Motor neuron (in vitro differentiated cells): ENCODE results near the gene AHR. TPM values are rescaled to one million over a fixed set of nuclear protein-coding genes. Genes with fewer than 3 reads are reported as not detected.

Experiments
- ATAC-seq, 8 experiments: fragments of 200-7000 bp; cut with Tn5 transposase; replicated peaks in 6 of 8; 2 replicates each; pipeline ENCODE4 v1.8.0; 2021; ENCODE audit warnings: mild to moderate bottlenecking in 8 of 8, moderate library complexity in 8 of 8
- H3K27ac ChIP-seq, 2 donors: fragments of 250-450 bp; sonication (Bioruptor Pico); 2 replicates each; pipeline ENCODE4 v1.9.0; 2021; ENCODE audit warnings: antibody characterized with exemption in 2 of 2, mild to moderate bottlenecking in 2 of 2, moderate library complexity in 1 of 2
- H3K4me1 ChIP-seq, 2 donors: fragments of 250-450 bp; sonication (Bioruptor Pico); replicated peaks in 1 of 2; 2 replicates each; pipeline ENCODE4 v1.6.1; 2021; ENCODE audit warnings: antibody characterized with exemption in 2 of 2, mild to moderate bottlenecking in 2 of 2, moderate library complexity in 1 of 2
- H3K4me3 ChIP-seq, 5 donors: fragments of 250-450 bp; sonication (Bioruptor Pico); 2 replicates each; pipeline ENCODE4 v1.9.0; 2021; ENCODE audit warnings: antibody characterized with exemption in 5 of 5, mild to moderate bottlenecking in 5 of 5, moderate library complexity in 4 of 5
- WGBS, 10 experiments: fragments of 450-650 bp; shearing (Covaris generic); methylation state at CpG; one replicate each; pipeline ENCODE4 v1.0.0; 2022; 5-methylcytosine and 5-hydroxymethylcytosine counted together
- in situ Hi-C, 9 experiments: fragments of 400-800 bp; cut with MboI; loops; one replicate each; pipeline ENCODE4 v1.15.0; 2021; ENCODE audit warnings: low sequenced_read_pairs in 9 of 9, low pct_unique_long_range_greater_than_20kb in 2 of 9; ENCODE audit not compliant: unreplicated experiment in 9 of 9
- total RNA-seq, 8 experiments: library from RNA; unstranded; fragments of 300-600 nt; gene quantifications; 2 replicates each; pipeline versions ENCODE4 v1.2.3 to v1.2.4, GENCODE V29; 2022

AHR gene
- total RNA-seq, 8 experiments from 2014 or later: 3.5 to 79.8 (median 17.5) TPM

DNA sequence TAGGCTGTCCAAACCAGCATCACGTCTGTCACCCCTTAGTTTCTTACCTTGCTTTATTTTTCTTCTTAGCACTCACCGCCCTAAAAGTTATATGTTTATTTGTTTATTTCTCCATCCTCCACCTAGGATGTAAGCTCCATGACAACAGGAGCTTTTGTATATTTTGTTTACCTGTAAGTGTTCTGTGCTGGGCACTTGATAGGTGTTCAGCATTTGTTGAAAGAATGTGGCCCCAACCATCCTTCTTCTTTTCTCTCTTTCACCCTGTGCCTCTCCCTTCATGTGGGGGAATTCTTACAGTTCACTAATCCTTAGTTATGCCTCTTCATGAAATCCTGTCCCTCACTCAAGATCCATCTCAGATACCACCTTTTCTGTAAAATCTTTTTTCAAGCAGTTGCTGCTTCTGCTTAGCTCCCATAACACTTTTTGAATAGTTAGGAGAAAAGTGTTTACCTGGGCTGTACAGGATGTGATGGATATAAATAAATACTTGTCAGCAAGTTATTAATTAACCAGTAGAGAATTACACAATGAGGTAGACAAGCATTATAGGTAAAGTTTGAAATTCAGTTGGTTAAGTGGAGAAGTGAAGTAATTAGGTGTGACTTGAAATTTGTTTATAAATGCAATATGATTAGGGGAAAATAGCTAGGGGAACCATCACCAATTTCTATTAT, 9.7 kb downstream of the AHR start:
- Histone ChIP-seq H3K4me1 (peaks cover 0 to 4% of the 10 kb centered on the region in 2 donors), H3K27ac (no peak overlapping the region), H3K4me3 (no peak overlapping the region)
- in situ Hi-C loops: loop anchor here in 4 of 9 experiments (10.0 to 25.0 kb wide), 5 partner anchors 321 to 347 kb away; no protein-coding TSS in a partner anchor
- WGBS, 10 experiments: 17 to 100% (median 91%) methylated on average over 1 to 2 of the region's 2 CpGs; no CpG with 5 or more reads in 2 of the 10 experiments
- ATAC-seq: no peak

DNA sequence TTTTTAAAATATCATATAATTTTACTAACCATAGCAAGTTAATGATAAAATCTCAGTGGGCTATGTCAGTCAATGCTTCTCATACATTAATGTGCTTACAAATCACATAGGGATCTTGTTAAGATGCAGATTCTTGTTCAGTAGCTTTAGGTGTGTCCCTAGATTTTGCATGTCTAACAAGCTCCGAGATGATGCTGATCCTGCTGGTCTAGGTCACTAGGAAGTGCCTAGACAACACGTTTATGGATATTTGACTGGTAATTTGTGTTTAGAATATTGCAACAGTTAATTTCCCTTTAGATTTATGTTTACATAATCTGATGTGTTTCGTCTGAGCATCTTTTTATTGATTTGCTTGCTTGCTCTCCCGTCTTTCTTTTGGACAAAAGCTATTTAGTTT, 12.7 kb downstream of the AHR start:
- in situ Hi-C loops: loop anchor here in 3 of 9 experiments (25.0 kb wide), 2 partner anchors 324 to 326 kb away; no protein-coding TSS in a partner anchor
- H3K4me1 ChIP-seq: peaks cover 0 to 4% of the 10 kb centered on the region in 2 donors
- ATAC-seq: peak in 3 of 8 experiments; percentile 15 to 62 (median 43)
- 8 to 92% (median 47%) methylated on average over 1 to 4 of the region's 4 CpGs; no CpG with 5 or more reads in 1 of the 10 experiments for WGBS, 10 experiments
- no peak overlapping the region for H3K4me3 ChIP-seq
- no peak overlapping the region for H3K27ac ChIP-seq

GRCh38 chr7:17311952-17312351, 13.5 kb downstream of the AHR start:
- ATAC-seq: peak in 1 of 8 experiments; percentile 34
- Histone ChIP-seq H3K4me1 (peaks cover 0 to 4% of the 10 kb centered on the region in 2 donors), H3K4me3 (no peak overlapping the region), H3K27ac (no peak overlapping the region)
- in situ Hi-C loops: loop anchor here in 3 of 9 experiments (25.0 kb wide), 2 partner anchors 325 kb away; no protein-coding TSS in a partner anchor
- 0 to 55% (median 38%) methylated on average over 1 to 3 of the region's 3 CpGs; no CpG with 5 or more reads in 6 of the 10 experiments for WGBS, 10 experiments

DNA sequence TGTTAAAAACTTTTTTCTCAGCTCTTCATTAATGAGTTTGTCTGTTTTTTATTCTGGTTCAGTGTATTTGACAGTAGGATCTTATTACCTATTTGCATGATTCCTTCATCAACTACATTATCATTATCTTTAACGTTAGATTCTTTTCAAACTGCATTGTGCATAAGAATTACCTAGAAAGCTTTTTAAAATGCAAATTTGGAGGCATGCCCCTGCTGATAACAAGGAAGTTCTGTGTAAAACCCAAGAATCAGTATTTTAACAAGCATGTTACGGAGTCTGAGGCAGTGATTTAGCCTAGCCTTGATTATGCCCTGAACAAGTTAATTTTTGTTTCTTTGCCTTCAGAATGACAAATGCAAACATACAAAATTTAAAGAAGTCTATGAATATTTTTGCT, 14.2 kb downstream of the AHR start:
- Histone ChIP-seq H3K27ac (no peak overlapping the region), H3K4me3 (no peak overlapping the region), H3K4me1 (peaks cover 0 to 4% of the 10 kb centered on the region in 2 donors)
- ATAC-seq: no peak
- WGBS, 10 experiments: 41 to 67% (median 50%) methylated on average over 1 to 2 of the region's 2 CpGs; no CpG with 5 or more reads in 1 of the 10 experiments
- in situ Hi-C loops: loop anchor here in 3 of 9 experiments (25.0 kb wide), 2 partner anchors 325 kb away; no protein-coding TSS in a partner anchor

DNA sequence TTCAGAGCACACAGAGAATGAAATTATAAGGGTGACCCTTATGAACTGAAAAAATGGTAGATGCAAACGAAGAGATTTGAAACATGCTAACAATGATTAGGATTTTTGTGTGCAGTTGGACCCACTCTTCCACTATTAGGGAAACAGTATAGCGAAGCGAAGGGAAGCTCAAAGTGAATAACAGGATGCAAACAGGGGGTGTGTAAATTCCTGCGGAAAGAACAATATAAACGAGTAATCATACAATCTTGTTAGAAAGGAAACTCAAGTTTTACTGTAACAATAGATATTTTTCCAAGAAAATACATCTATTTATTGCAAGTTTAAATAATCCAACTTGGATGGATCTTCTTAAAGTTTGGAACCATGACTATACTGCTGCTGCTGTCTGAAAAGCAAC, 14.7 kb downstream of the AHR start:
- Histone ChIP-seq H3K4me1 (peaks cover 0 to 4% of the 10 kb centered on the region in 2 donors), H3K27ac (no peak overlapping the region), H3K4me3 (no peak overlapping the region)
- ATAC-seq: no peak
- in situ Hi-C loops: loop anchor here in 3 of 9 experiments (25.0 kb wide), 2 partner anchors 324 to 326 kb away; no protein-coding TSS in a partner anchor
- WGBS, 10 experiments: 42 to 92% (median 64%) methylated on average over 2 to 5 of the region's 5 CpGs

DNA sequence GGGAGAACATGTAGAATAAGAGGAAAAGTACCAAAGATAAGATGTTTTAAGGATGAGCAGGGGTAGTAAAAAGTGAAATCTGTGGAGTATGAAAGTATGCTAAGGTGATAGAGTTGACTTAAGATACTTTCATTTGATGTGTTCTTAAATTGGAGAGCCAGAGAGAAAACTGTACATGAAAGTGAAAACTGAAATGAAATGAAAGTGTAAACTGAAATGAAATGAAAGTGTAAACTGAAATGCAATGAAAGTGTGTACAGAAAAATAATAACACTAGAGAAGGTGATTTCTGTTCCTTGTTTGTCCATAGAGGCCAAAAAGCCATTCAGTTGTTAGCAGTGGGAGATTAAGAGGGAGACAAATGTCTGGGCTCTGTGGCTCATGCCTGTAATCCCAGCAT, 17.5 kb downstream of the AHR start:
- in situ Hi-C loops: loop anchor here in 3 of 9 experiments (25.0 kb wide), 2 partner anchors 321 to 329 kb away; no protein-coding TSS in a partner anchor
- H3K27ac ChIP-seq: no peak overlapping the region
- H3K4me3 ChIP-seq: no peak overlapping the region
- no peak for ATAC-seq
- peaks cover 0 to 4% of the 10 kb centered on the region in 2 donors for H3K4me1 ChIP-seq

- WGBS, 10 experiments: 63 to 100% (median 94%) methylated on average over 1 to 3 of the region's 3 CpGs
- peak in 1 of 8 experiments; percentile 23 for ATAC-seq
- in situ Hi-C loops: loop anchor here in 3 of 9 experiments (25.0 kb wide), 2 partner anchors 319 to 331 kb away; no protein-coding TSS in a partner anchor
- no peaks in the 10 kb centered on the region for H3K4me1 ChIP-seq
- no peak overlapping the region for H3K27ac ChIP-seq
- no peak overlapping the region for H3K4me3 ChIP-seq
Observed at GRCh38 chr7:17318146-17318545, 19.7 kb downstream of the AHR start.

- H3K4me1 ChIP-seq: no peaks in the 10 kb centered on the region
- no peak overlapping the region for H3K4me3 ChIP-seq
- in situ Hi-C loops: loop anchor here in 3 of 9 experiments (25.0 kb wide), 2 partner anchors 318 to 332 kb away; no protein-coding TSS in a partner anchor
- ATAC-seq: no peak
- WGBS, 10 experiments: 89 to 100% (median 100%) methylated on average over 1 to 4 of the region's 4 CpGs
- H3K27ac ChIP-seq: no peak overlapping the region
Observed at GRCh38 chr7:17319164-17320101, 21.0 kb downstream of the AHR start.

GRCh38 chr7:17320102-17320497, 21.6 kb downstream of the AHR start:
- Histone ChIP-seq H3K4me1 (no peaks in the 10 kb centered on the region), H3K27ac (no peak overlapping the region), H3K4me3 (no peak overlapping the region)
- ATAC-seq: peak in 1 of 8 experiments; percentile 49
- in situ Hi-C loops: loop anchor here in 3 of 9 experiments (25.0 kb wide), 2 partner anchors 317 to 333 kb away; no protein-coding TSS in a partner anchor

DNA sequence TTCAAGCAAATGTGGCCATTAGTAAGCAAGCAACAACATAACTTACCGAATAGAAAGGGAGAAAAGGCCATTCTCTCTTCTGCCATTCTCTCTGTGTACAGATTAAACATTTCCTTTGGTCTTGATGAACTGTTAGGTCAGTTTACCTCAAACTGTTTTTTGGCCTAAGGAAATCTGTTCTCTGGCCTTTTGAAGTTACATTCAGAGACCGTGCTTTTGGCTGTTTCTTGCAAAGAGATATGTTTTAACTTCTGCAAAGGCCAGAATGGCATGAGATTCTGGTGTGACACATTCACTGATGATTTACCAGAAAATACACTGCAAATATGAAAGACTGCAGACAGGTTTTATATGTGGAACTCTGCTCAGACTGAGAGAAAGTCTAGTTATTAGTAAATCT, 22.2 kb downstream of the AHR start:
- peak in 1 of 8 experiments; percentile 45 for ATAC-seq
- 45 to 100% (median 83%) methylated on average over 1 to 2 of the region's 2 CpGs; no CpG with 5 or more reads in 1 of the 10 experiments for WGBS, 10 experiments
- in situ Hi-C loops: loop anchor here in 3 of 9 experiments (25.0 kb wide), 2 partner anchors 317 to 333 kb away; no protein-coding TSS in a partner anchor
- Histone ChIP-seq H3K27ac (no peak overlapping the region), H3K4me1 (no peaks in the 10 kb centered on the region), H3K4me3 (no peak overlapping the region)

- 53 to 100% (median 87%) methylated on average over 1 to 2 of the region's 2 CpGs; no CpG with 5 or more reads in 2 of the 10 experiments for WGBS, 10 experiments
- Histone ChIP-seq H3K4me1 (no peaks in the 10 kb centered on the region), H3K4me3 (no peak overlapping the region), H3K27ac (no peak overlapping the region)
- peak in 1 of 8 experiments; percentile 17 for ATAC-seq
- in situ Hi-C loops: no loop called here
Observed at GRCh38 chr7:17325364-17325763, 26.9 kb downstream of the AHR start.

- no peak overlapping the region for H3K27ac ChIP-seq
- H3K4me1 ChIP-seq: no peaks in the 10 kb centered on the region
- WGBS, 10 experiments: 70 to 100% (median 92%) methylated on average over 1 to 2 of the region's 2 CpGs; no CpG with 5 or more reads in 1 of the 10 experiments
- in situ Hi-C loops: no loop called here
- ATAC-seq: no peak
- no peak overlapping the region for H3K4me3 ChIP-seq
Observed at GRCh38 chr7:17326378-17326777, 27.9 kb downstream of the AHR start.
